HG02588 (cell line): ENCODE results near the gene WBP1.
"Not testable (repeated sequence)": the region's sequence is repeated elsewhere in the genome, so short reads cannot be mapped to it uniquely, and the experiment has no call there.

Experiments used
- ATAC-seq: cut with Tn5 transposase; IDR thresholded peaks from one replicate; pipeline ENCODE4 v1.9.1; 2021; ENCODE audit warnings: mild to moderate bottlenecking, moderate library complexity; ENCODE audit not compliant: unreplicated experiment

WBP1 gene

DNA sequence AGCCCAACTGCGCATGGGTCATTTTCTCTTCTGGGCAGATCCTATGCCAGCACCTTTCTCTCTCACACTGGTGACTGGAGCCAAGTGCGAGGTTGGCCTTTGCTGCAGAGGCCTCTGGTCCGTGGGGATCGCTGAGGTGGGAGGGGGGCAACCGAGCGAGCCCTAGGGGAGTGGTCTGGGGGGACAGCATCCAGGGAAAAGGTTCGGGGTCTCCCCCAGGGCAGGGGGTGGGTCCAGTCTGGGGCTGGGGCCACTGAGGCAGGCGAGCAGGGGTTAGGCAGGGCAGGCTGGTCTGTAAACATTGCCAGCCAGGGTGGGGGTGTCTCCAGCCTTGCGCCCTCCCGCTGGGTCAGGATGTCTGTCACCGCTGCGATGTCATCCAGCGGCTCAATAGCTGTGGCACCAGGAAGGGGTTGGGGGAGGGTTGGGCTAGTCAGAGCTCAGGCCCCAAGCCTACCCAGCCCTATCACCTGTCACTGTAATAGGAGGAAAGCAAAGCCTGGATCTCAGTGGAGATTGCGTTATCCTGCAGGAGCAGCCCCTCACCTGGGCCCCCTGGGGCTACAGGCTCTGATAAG, 32.0 kb upstream of the WBP1 start:
- no peak for ATAC-seq

DNA sequence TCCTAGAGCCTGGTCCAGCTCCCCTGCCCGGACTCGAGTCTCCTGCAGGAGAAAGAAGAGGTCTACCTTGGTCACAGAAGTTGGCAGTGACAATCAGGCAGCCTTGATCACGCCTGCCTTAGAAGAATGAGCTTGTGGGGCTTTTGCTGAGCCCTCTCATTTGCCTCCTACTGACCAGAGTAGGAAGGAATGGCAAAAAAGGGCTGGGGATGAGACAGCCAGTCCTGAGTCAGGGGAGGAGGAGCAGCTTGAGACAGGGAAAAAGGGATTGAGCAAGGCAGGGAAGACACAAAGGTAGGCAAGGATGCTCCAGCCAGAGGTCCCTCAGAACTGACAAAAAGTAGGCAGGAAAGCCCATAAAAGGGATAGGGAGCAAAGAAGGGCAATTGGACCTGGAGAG, 30.7 kb upstream of the WBP1 start:
- ATAC-seq: no peak

DNA sequence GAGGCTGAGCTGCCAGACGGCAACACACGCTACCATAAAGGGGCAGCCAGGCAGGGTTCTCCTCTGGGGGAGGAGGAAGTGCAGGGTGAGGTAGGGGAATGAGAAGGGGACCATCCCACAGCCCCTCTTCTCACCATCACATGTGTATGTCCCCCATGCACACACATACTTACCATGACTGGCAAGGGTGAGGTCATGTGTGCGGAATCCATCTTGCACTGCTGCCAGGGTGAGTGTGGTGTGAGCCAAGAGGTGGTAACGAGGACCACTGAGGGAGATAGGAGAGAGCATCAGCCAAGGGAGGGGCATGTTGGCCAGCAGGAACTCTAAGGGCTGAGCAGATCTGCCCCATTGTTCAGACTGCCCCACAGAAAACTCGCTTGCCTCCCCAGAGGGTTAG, 29.6 kb upstream of the WBP1 start:
- ATAC-seq: no peak

DNA sequence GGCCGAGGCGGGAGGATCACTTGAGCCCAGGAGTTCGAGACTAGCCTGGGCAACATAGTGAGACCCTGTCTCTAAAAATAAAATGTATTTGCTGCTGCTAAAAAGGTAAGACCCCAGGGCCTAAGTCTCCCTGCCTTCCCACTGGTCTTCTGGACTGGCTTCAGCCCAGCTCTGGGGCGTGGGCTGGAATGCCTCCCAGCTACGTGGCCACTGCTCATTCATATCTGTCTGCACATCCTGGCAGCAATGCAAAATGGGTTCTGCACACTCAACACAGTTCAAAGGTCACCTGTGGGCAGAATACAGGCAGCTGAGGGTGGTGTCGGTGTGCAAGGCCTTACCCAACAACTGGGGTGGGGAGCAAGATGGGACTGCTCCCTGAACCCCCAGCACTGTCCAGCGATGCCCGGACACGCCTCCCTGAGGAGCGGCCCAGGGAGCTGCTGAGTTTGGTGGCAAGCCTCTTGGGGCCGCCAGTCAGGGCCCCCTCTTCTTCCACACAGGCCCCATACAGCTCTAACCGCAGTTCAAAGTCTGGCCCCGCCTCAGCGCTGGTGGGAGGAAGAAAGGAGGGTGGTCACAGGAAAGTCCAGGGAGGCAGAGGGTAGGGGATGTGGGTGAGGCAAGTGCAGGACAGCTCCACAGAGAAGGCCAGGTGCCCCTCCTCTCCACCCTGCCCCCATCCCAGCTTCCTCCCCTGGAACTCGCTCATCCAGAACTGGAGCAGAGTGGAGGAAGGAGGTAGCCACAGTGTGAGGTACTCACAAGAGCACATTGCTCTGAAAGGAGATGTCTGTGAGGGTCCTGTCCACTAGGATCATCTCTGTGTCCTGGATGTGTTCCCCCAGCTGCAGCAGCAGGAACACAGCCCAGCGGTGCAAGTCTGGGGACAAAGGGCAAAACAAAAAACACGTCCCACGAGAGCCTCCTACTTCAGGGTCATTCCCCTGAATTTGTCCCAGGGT, 28.5 kb upstream of the WBP1 start:
- ATAC-seq: no peak

DNA sequence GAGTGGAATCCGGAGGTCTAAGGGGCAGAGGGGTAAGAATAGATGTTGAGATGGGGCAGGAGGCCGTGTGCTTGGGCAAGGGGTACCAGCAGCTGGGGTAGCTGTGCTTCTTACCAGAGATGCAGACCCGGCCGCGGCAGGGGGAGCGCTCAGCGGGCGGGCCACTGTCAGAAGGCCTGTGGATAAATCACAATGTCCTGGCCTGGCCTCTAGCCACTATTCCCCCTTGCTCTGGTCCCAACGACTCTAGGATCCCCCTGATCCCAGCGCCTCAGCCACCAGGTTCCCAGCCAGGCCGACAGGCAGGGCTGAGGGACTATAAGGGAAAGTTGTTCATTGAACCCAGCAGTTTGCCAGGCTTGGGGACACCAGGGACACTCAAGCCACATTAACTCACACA, 27.7 kb upstream of the WBP1 start:
- no peak for ATAC-seq

DNA sequence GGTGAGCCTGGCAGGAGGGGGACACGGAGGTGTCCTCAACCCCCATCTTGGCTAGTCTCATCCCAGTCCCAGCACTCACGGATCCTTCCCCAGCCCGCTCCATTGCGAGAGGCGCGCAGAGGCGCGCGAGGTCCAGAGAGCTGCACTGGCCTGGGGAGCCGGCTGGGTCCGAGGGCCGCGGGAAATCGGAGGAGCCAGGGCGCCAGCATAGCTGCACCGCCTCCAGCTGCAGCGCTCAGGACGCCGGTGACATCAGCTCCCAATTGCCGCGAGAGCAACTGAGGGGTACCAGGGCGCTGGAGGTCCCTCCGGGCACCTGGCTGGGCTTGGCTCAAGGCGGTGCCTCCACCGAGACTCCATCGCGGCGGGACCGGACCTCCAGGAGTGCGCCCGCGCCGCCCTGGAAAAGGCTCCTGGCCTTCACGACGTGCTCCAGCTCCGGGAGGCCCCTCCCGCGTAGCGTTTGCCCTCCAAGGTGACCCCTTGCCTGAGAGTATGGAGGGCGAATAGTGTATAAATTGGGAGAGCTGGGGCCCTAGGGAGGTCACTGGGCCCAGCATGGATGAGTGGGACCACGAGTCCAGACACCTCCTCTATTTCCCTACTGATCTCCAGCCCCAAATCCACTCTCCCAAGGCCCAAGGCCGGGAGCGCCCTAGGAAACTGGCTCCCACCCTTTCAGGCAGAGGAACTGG, 22.0 kb upstream of the WBP1 start:
- no peak for ATAC-seq

DNA sequence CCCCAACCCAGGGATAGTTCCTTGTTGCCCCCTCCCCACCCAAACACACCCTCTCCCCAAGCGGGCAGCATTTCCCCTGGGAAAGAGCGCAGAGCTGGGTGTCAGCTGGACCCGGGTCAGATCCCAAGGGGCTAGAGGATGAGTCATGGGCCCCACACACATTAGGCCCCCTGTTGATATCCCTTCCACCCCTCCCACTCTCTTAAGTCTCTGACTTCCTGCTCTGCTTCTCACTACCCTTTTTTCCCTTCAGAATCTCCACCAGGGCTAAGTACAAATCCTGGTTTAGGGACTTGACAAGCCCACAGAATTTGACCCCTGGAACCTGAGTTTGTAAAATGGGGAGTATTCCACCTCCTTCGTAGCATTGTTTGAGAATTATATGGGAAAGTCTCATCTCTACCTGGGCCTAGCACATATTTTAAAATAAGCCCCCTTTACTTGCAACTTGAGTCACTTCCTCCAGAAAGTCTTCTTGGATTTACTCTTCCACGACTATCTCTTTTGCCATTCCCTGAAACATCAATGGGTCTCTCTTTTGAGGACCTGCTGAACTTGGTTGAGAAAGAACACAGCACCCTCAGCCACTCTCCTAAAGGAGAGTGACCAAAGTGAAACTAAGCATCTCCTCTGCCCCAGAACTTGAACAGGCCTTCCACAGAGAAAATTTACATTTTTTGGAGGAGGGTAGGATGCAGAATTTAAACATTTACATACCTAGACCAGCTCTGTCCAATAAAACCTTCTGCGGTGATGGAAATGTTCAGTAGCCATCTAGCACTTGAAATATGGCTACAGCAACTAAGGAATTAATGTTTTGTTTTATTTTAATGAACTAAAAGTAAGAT, 21.2 kb upstream of the WBP1 start:
- no peak for ATAC-seq

DNA sequence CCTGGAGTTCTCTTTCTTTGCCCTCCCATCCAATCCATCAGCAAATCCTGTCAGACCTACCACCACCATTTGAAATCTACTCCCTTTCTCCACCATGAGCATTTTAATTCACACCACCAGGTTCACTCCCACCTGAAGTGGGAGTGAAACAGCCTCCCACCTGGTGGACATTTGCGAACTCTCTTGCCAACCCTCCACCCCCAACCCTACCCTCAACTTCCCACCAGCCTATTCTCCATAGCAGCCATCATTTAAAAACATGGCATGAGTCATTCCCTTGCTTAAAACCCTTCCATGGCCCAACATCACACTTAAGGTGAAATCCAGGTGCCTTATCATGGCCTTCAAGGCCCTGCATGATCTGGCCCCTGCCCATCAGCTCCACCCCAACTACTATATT, 20.0 kb upstream of the WBP1 start:
- ATAC-seq: no peak

DNA sequence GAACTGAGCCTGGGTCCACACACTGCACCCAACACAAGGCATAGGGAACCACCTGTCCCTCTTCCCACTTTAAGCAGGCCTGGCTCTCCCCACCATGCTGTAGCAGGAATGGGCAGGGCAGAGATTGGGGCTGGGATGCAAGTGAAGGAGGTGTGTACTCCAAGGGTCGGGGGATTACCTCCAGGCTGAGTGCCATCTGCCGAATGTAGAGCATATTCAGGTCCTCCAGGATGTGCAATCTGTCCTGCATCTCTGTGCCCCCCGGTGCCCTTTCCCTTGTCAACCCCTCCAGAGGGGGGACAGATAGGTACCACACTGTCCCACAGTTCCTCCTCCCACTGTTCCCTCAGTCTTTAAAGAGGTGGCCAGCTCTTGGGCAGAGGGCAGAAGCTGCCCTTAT, 18.9 kb upstream of the WBP1 start:
- no peak for ATAC-seq

DNA sequence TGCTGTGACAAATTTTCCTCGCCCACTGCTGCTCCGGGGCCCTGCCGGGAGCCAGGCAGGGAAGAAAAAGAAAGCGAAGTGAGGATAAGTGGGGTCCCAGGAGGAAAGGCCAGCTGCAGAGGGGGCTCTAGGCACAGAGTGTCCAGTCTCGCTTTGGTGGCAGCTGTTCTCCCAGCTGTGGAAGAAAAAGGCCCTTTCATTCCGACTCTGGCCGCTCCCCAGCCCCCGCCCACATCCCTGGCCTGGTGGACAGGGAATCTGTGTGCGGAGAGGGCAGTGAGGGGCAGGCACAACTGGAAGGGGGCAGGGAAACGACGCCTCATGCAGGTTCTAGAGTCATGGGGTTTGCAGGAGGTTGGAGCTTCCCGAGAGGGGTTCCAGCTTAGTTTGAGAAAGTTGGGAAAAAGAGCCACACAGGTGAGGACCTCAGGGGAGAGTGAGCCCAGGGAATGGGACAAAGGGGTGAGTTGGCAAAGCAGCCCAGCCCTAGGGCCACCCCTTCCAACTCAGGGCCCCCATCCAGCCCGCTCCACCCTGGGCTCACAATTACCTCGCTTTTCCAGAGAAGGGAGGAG, 18.3 kb upstream of the WBP1 start:
- ATAC-seq: no peak

DNA sequence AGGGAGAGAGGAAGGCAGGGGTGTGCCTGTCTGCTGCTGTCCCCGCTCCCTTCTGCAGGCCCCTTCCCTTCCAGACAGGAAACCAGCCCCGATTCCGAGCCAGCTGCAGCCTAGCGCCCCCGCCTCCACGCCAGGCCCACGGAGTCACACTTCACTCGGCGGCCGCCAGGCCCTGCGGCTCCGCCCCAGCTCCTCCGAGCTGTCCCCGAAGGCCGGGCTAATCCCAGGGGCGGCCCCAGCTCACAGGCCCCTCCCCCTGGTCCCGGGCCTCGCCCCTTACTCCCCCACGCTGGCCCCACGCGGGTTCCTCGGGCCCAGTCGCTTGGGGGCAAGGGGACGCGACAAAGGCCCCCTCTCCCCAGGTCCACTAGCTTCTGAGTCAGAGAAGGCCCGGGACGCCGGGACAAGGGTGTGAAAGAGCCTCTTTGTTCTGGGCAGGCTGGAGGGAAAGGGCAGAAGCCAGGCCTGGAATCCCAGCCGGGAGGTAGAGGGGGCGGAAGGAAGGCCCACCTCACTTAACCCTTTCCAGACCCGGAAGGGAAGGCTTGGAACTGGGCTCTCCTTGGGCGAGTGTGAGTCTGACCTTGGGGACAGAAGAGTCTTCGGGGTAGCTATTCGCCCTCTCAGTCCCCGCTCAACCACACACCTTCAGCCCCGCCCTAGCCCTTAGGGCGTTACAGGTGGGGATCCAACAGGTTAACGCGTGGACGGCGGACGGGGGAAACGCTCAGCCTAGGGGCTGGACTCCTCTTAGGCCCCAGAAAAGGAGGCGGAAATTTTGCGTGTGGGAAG, 17.7 kb upstream of the WBP1 start:
- ATAC-seq: peak; percentile 92

DNA sequence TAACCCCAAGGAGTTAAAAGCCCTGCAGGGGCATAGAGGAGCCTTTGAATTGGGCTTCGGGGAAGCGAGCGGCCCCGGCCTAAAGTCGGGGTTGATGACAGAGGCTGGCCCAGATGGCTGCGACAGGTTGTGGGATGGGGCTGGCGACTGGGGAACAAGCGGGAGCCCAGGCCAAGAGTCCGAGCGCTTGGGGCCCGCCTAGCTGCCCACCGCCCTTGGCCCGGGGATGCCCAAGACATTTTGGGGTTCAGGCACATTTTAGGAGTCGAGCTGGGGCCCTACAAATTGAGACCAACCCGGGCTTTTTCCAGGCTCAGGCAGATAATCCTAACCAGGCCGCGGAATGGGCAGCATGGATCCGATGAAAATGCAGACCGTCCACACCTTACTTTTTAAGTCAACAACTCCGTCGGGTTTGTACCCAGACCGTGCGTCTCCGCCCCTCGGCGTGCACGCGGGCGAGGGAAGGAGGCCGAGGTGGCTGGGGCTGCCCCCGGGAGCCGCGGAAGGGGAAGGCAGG, 17.0 kb upstream of the WBP1 start:
- no peak for ATAC-seq

DNA sequence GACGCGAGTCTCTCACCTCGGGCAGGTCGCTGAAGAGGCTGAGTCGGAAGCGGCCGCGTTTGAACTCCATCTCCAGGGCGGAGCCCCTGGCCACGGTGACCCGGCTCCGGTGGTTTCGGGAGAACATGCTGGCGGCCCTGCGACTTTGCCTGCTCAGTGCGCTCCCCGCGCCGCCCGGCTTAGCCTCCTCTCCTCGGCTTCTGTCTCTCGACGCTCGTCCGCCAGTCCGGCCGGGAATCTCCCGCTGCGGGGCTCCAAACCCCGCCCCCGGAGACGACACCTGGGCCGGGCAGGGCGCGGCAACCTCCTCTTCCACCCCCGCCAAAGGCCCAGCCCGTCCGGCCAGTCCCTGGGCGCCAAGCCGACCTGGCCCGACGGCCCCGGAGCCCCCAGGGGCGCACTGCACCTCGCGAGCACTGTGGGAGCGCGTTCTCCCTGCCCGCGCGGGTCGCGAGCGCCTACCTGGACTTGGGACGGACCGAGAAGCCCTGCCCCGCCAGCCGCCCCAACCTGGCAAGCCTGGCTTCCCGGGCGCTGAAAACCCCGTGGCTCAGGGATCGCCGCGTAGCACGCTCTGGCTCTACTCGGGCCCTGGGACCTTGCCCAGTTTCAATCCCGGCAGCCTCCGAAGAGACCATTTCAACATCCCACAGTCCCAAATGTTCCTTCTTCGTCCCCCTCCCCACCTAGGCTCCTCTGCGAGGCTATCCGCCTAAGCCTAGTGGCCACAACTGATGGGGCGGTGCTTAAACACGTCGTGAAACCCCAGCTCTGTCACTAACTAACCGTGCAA, 16.4 kb upstream of the WBP1 start, which contains the start of gene RTKN:
RTKN (minus strand) TSS at position 248 of the 793 bp plus-strand sequence; CDS start at position 127, 121 bp downstream.
- no peak for ATAC-seq

DNA sequence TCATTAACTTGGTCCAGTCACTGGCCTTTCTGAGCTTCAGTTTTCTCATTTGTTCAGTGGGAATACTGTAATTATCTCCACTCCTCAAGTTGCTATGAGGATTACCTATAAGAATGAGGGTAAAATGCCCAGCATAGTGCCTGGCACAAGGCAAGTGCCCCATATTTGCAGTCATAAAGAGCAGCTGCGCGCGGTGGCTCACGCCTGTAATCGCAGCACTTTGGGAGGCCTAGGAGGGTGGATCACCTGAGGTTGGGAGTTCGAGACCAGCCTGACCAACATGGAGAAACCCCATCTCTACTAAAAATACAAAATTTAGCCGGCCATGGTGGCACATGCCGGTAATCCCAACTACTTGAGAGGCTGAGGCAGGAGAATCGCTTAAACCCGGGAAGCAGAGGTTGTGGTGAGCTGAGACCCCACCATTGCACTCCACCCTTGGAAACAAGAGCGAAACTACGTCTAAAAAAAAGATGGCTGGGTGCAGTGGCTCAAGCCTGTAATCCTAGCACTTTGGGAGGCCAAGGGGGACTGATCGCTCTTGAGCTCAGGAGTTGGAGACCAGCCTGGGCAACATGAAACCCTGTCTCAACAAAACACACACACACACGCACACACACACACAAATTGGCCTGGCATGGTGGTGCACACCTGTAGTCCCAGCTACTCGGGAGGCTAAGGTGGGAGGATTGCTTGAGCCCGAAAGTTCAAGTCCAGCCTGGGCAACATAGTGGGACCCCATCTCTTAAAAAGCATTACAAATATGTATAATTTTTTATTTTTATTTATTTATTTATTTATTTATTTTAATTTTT, 15.5 kb upstream of the WBP1 start:
- ATAC-seq: not testable (repeated sequence)

DNA sequence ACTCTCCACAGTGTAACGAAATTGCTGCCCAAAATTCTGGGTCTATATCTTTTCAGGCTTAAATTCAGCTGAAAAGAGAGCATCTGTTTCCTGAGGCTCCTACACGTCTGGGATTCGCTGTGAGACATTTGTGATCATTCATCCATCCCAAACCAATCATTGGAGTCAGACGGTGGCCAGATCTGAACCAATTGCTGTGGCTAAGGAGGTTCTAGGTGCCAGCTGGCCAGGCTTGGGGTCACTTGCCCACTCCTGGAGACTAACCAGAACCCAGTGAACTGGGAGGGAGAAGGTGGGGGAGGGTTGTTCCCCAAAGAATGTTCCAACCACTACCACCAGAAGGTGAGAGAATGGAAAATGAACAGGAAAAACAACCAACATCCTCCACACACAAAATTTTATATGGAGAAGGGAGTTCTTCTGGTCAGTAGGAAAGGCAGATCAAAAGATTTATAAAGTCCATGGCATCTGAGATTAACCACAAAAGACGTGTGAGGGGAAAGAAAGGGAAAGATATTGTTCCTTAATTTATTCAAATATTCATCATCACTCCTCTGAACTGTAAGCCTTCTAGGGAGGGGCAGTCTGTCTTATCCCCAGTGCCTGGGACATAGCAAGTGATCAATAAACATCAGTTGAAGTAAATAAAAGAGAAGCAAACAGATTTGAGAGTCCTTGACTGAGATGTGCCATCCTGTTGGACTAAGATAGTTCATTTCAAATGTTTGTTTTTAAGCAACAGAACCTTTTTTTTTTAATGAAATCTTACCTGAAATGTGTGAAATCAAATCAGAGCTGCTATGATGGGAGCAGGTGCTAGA, 13.5 kb upstream of the WBP1 start:
- no peak for ATAC-seq

DNA sequence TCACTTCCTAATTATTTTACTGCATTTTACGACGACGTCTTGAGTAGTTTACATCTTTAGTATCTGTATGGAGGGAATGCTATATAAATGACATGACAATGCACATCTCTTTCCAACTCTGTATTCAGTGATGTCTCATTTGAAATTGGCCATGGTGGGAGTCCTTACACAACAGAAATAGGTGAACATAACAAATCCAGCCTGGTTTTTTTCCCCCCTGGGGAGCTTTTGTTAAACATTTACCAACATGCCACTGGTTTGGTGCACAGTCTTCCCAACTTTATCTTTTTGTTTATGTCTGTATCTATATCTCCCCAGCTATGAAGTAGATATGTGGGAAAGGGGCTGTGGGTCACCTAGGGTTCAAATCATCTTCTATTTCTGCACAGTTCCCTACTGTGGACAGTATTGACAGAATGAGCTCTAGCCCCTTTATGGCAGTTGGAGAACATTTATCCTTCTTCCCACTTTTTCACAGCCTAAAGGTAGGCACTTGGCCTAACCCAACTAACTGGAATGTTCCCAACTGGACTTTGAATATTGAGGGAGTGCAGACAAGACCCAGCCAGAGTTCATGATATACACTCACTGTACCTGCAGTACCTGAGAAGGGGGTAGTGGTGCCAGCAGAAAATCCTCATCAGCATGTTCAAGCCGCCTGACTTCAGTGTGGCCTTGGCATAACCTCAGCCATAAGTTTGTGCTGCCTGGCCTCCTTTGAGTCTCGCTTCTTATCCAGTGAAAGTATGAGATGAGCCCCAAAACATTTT, 10.8 kb upstream of the WBP1 start:
- ATAC-seq: no peak
